SK-N-SH (cell line): Measurements from ENCODE around the gene GJB3.

Experiments
- CTCF ChIP-seq: fragments of 200-600 bp; sonication (generic); IDR thresholded peaks from 2 replicates; pipeline ENCODE4 v1.6.1; 2017; ENCODE audit warnings: antibody characterized with exemption, mild to moderate bottlenecking, moderate library complexity
- EP300 ChIP-seq, 2 experiments: IDR thresholded peaks; 2 replicates each; pipeline versions ENCODE4 v1.4.0 to v1.6.1; 2012; ENCODE audit warnings: borderline replicate concordance in 1 of 2, low read depth in 1 of 2, low read length in 1 of 2
- EZH2phosphoT487 ChIP-seq: fragments of 200-600 bp; sonication (generic); IDR thresholded peaks from 2 replicates; pipeline ENCODE4 v1.6.1; 2017; ENCODE audit warnings: low read depth, mixed run types, mild to moderate bottlenecking, antibody characterized with exemption, moderate library complexity, borderline replicate concordance
- FOXM1 ChIP-seq: IDR thresholded peaks from 2 replicates; pipeline ENCODE4 v1.4.0; 2012; ENCODE audit warnings: low read depth, mild to moderate bottlenecking
- GATA2 ChIP-seq: sonication (generic); formaldehyde crosslinking; IDR thresholded peaks from 2 replicates; pipeline ENCODE4 v1.5.0; 2020; ENCODE audit warnings: mild to moderate bottlenecking, missing genetic modification reagents
- MAX ChIP-seq: IDR thresholded peaks from 2 replicates; pipeline ENCODE4 v1.4.0; 2012; ENCODE audit warnings: low read depth
- NRF1 ChIP-seq: IDR thresholded peaks from 2 replicates; pipeline ENCODE4 v1.6.1; 2012; ENCODE audit warnings: low read depth, mild to moderate bottlenecking, low read length
- POLR2AphosphoS5 ChIP-seq: IDR thresholded peaks from 2 replicates; pipeline ENCODE4 v1.6.1; 2012; ENCODE audit warnings: low read depth, low read length
- RAD21 ChIP-seq: IDR thresholded peaks from 2 replicates; pipeline ENCODE4 v1.6.1; 2012; ENCODE audit warnings: mild to moderate bottlenecking, low read length
- REST ChIP-seq: IDR thresholded peaks from 2 replicates; pipeline ENCODE4 v1.6.1; 2012; ENCODE audit warnings: mild to moderate bottlenecking, low read depth, low read length, moderate library complexity
- SIN3A ChIP-seq: IDR thresholded peaks from 2 replicates; pipeline ENCODE4 v1.6.1; 2012; ENCODE audit warnings: low read depth, mild to moderate bottlenecking, low read length, moderate library complexity, borderline replicate concordance
- TAF1 ChIP-seq: IDR thresholded peaks from 2 replicates; pipeline ENCODE4 v1.6.1; 2012; ENCODE audit warnings: low read depth, mild to moderate bottlenecking, low read length, moderate library complexity, borderline replicate concordance
- USF1 ChIP-seq: IDR thresholded peaks from 2 replicates; pipeline ENCODE4 v1.4.0; 2012; ENCODE audit warnings: low read depth, borderline replicate concordance
- ZBTB33 ChIP-seq: IDR thresholded peaks from 2 replicates; pipeline ENCODE4 v1.4.0; 2012; ENCODE audit warnings: low read depth, borderline replicate concordance

- TF ChIP-seq CTCF (no peak), REST (no peak), ZBTB33 (no peak), FOXM1 (no peak), EP300 (IDR thresholded peaks at IDR 0.05; ENCODE audit: borderline replicate concordance in 1 of 2, low read depth in 1 of 2, low read length in 1 of 2) (no peak), USF1 (no peak), POLR2AphosphoS5 (no peak), SIN3A (no peak), MAX (no peak), RAD21 (no peak), GATA2 (CRISPR knock-in tag) (no peak), TAF1 (no peak), EZH2phosphoT487 (no peak), NRF1 (no peak)
These were observed 486 bp upstream of the GJB3 start for GRCh38 chr1:34780528-34780927.
